ENCODE data around the gene KCMF1.

Gene KCMF1

DNA sequence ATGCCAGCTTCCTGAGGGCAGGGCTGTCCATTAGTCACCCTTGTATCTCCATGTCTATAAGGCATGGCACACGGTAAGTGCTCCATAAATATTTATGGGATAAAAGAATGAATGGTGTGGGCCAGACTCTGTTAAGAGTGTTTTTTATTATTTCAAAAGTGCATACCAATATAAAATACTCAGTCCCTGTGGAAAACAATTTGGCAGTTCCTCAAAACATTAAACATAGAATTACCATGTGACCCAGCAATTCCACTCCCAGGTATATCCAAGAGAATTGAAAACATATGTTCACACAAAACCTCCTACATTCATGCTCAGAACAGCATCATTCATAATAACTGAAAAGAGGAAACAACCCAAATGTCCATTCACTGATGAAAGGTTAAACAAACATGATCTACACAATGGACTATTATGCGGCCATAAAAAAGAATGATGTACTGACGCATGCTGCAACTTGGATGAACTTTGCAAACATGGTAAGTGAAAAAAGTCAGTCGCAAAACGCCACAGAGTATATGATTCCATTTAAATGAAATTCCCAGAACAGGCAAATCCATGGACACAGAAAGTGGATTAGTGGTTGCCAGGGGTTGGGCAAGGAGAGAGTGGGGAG is 93.1 kb downstream of the KCMF1 start:
- Histone ChIP-seq H3K4me3 (ENCODE audit: low read length) (no peak overlapping the region), H3K9me3 (ENCODE audit: control insufficient read depth, insufficient read depth, low read length) (no peaks in the 10 kb centered on the region), H3K4me1 (ENCODE audit: control insufficient read depth, low read length) (no peaks in the 10 kb centered on the region), H3K36me3 (ENCODE audit: control insufficient read depth, low read length) (no peaks in the 10 kb centered on the region), H3K79me2 (ENCODE audit: control insufficient read depth, low read length) (no peaks in the 10 kb centered on the region), H4K20me1 (ENCODE audit: control insufficient read depth, insufficient read depth, low read depth, low read length) (no peaks in the 10 kb centered on the region), H3K9me2 (replicated peaks; ENCODE audit: control insufficient read depth, low read length) (no peaks in the 10 kb centered on the region), H3F3A (ENCODE audit: control insufficient read depth, insufficient read depth) (no peaks in the 10 kb centered on the region), H3K4me2 (ENCODE audit: low read length) (no peak overlapping the region), H3K27me3 (ENCODE audit: control insufficient read depth, low read length) (peaks cover 12% of the 10 kb centered on the region), H3K27ac (ENCODE audit: low read depth, low read length) (no peak overlapping the region)
- TF ChIP-seq EZH2phosphoT487 (IDR thresholded peaks at IDR 0.05; ENCODE audit: borderline replicate concordance, low read length) = no peak
- TF ChIP-seq, protein P1, sequence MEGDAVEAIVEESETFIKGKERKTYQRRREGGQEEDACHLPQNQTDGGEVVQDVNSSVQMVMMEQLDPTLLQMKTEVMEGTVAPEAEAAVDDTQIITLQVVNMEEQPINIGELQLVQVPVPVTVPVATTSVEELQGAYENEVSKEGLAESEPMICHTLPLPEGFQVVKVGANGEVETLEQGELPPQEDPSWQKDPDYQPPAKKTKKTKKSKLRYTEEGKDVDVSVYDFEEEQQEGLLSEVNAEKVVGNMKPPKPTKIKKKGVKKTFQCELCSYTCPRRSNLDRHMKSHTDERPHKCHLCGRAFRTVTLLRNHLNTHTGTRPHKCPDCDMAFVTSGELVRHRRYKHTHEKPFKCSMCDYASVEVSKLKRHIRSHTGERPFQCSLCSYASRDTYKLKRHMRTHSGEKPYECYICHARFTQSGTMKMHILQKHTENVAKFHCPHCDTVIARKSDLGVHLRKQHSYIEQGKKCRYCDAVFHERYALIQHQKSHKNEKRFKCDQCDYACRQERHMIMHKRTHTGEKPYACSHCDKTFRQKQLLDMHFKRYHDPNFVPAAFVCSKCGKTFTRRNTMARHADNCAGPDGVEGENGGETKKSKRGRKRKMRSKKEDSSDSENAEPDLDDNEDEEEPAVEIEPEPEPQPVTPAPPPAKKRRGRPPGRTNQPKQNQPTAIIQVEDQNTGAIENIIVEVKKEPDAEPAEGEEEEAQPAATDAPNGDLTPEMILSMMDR (IDR thresholded peaks at IDR 0.05; ENCODE audit: low read depth, low read length, poor library complexity, severe bottlenecking) = no peak

DNA sequence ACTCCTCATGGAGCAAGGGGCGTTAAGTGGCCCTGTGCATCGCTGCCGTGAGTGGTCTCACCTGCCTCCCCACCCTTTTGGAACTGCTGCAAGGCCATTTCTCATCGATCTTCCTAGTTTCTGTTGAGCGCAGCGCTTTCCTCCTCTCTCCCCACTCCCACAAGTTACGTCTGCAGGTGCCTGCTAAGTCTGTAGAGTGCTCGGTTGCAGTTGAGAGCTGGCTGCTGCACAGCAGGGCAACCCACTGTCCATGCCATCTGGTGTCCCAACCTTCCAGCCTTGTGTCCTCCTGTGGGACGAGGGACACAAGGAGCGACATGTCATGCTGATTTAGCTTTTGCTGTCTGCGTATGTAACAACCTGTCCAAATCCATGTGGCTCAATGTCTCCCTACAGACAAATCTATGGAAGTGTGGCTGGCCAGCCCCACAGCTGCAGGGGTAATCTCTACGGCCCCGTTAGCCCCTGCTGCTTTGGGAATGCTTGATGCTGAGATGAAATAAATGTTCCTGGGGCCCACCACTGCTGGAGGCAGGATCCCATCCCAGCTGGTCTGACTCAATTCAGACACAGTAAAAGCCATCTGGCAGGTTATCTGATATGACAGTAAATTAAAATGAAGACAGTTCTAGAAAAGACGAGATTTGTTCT is 94.1 kb downstream of the KCMF1 start:
- Histone ChIP-seq H3K36me3 (ENCODE audit: control insufficient read depth, low read length) (no peaks in the 10 kb centered on the region), H3K27ac (ENCODE audit: low read depth, low read length) (no peak overlapping the region), H4K20me1 (ENCODE audit: control insufficient read depth, insufficient read depth, low read depth, low read length) (no peaks in the 10 kb centered on the region), H3K79me2 (ENCODE audit: control insufficient read depth, low read length) (no peaks in the 10 kb centered on the region), H3K4me2 (ENCODE audit: low read length) (no peak overlapping the region), H3K4me1 (ENCODE audit: control insufficient read depth, low read length) (no peaks in the 10 kb centered on the region), H3K9me3 (ENCODE audit: control insufficient read depth, insufficient read depth, low read length) (no peaks in the 10 kb centered on the region), H3K4me3 (ENCODE audit: low read length) (no peak overlapping the region), H3K27me3 (ENCODE audit: control insufficient read depth, low read length) (peaks cover 12% of the 10 kb centered on the region), H3F3A (ENCODE audit: control insufficient read depth, insufficient read depth) (no peaks in the 10 kb centered on the region), H3K9me2 (replicated peaks; ENCODE audit: control insufficient read depth, low read length) (no peaks in the 10 kb centered on the region)
- no peak for TF ChIP-seq EZH2phosphoT487 (IDR thresholded peaks at IDR 0.05; ENCODE audit: borderline replicate concordance, low read length)
- TF ChIP-seq, protein P1 (IDR thresholded peaks at IDR 0.05; ENCODE audit: low read depth, low read length, poor library complexity, severe bottlenecking) = no peak

DNA sequence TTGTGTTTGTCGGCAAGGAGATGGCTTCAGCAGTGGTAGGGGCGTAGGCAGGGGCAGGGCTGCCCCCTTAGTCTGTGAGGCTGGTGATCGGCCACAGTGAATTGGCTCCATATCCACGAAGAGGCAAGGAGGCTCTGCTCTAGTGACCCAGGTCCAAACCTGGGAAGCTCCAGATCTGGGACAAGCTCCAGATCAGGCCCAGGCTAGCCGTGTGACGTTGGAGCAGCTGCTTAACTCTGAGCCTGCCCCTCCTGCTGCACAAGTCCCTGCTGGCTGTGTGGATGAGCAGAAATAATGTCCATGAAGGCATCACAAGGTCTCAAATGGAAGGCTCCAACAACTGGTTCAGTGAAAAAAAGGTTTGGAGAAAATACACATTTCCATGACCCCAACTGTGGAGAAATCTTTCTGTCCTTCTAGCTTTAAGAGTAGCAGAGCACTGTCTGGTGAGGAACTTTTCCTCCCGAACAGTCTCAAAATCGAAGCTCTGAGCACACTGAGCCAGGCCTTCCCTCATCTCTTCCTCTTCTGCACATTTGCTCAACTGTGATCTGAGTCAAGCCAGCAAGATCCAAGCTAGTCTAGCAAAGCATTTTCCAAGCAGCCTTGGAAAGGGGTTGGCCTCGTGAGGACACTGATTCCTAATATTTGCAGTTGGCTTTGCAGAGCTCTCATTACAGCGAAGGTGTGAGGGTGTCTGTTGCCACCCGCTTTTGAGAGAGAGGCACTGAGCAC is 95.2 kb downstream of the KCMF1 start:
- no peaks in the 10 kb centered on the region for H3K9me2 ChIP-seq (replicated peaks; ENCODE audit: control insufficient read depth, low read length)
- H3K4me3 ChIP-seq (ENCODE audit: low read length) = no peak overlapping the region

More for the DNA sequence above, 95.2 kb downstream of the KCMF1 start:
- H3K4me2 ChIP-seq (ENCODE audit: low read length) = no peak overlapping the region
- no peak overlapping the region for H3K27ac ChIP-seq (ENCODE audit: low read depth, low read length)
- H3K4me1 ChIP-seq (ENCODE audit: control insufficient read depth, low read length) = no peaks in the 10 kb centered on the region
- H3F3A ChIP-seq (ENCODE audit: control insufficient read depth, insufficient read depth) = no peaks in the 10 kb centered on the region
- TF ChIP-seq, protein P1 (IDR thresholded peaks at IDR 0.05; ENCODE audit: low read depth, low read length, poor library complexity, severe bottlenecking) = no peak
- TF ChIP-seq EZH2phosphoT487 (IDR thresholded peaks at IDR 0.05; ENCODE audit: borderline replicate concordance, low read length) = no peak
- peaks cover 12% of the 10 kb centered on the region for H3K27me3 ChIP-seq (ENCODE audit: control insufficient read depth, low read length)
- H4K20me1 ChIP-seq (ENCODE audit: control insufficient read depth, insufficient read depth, low read depth, low read length) = no peaks in the 10 kb centered on the region
- no peaks in the 10 kb centered on the region for H3K79me2 ChIP-seq (ENCODE audit: control insufficient read depth, low read length)
- H3K9me3 ChIP-seq (ENCODE audit: control insufficient read depth, insufficient read depth, low read length) = no peaks in the 10 kb centered on the region
- H3K36me3 ChIP-seq (ENCODE audit: control insufficient read depth, low read length) = no peaks in the 10 kb centered on the region
